GM10847 (cell line): Measurements from ENCODE around the gene SRXN1.

Experiments
- POLR2A ChIP-seq: IDR thresholded peaks from 2 replicates; pipeline ENCODE4 v1.6.1; 2011; ENCODE audit not compliant: insufficient read length; ENCODE audit errors: extremely low read depth

The SRXN1 gene

DNA sequence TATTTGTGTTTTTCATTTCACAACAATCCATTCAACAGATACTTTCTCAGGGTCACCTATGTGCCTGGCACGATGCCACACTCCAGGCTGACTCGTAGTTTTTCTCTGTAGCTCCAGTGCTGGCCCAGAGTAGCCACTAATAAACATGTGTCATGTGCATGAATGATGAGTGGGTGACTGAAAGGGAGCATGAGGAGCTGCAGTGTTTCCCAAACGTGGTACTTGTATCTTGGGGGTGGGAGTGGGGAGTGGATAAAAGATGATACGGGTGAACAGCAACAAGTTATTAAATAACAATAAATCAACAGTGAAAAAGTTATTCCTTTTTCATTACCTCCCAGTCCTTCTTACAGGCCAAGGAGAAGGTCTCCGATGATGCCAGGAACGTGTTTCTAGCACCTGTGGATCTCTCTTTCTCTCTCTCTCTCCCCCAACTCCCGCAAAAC is 17.1 kb downstream of the SRXN1 start:
- TF ChIP-seq POLR2A, result no peak

DNA sequence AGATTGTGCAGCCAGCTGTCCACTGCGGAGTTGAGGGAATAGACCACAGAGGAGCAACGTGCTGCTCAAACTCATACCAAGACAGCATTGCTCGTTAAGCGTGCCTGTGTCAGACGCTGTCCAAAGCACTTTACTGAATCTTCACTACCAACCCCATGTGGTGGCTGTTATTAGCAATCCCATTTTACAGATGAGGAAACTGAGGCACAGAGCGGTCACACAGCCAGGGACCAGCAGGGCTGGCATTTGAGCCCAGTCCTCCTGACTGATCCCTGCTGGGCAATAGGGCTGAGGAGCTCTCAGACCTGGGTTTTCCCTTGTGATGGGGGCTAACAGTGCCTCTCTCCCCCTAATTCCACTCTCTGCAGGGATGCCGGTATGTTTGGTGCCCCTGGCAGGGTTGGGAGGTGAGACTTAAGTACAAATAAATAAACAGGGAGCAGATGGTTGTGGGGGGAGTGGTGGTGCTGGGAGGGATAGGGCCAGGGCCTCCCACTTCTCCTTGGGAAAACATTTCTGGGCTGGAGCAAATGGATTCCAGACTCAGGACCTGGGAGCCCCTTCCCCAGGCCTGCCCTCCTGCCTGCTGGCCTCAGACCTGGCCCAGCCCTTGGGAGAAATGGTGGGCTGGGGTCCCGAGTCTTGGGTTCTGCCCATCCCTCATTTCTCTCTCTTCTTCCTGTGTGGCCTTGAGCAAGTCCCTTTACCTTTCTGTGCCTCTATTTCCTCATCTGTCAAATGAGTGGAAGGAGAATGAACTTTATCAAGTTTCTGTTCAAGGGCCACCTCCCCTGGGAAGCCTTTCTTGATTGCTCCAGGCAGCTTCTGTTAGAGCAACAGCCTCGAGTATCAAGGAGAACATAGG is 17.7 kb downstream of the SRXN1 start:
- TF ChIP-seq POLR2A, result no peak

DNA sequence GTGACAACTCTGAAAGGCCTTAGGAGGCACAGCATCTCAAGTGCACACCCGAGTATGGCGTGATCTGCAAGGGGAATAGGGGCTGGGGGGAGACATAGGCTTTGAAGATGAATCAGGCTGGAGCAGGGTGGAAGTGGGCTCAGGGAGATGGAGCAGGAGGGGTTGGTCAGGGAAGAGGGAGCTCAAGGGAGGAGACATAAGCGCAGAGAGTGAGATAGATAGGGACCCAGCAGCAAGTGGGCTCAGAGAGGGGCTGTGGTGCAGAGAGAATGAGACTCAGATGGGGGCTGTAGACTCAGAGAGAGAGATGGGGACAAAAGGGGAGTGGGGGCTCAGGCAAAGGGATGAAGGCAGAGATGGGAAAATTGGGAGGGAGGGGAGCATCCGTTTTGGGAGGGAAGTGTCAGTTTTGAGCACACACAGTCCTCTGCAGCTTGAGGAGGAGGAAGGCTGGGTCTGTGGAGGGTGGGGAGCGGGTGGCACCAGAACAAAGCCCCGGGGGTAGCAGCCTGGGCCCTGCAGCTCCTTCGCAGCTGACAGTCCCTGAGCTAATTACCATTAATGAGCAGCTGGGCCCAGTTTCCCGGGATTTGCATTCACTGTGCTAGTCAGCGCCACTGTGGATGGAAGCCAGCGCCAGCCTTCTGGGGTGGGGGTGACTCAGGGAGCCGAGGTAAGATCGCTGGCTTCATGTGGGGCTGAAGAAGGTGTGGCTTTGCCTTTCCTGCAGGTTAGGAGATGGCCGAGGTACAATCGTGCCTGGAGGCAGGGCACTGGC is 18.7 kb downstream of the SRXN1 start:
- TF ChIP-seq POLR2A, result no peak

DNA sequence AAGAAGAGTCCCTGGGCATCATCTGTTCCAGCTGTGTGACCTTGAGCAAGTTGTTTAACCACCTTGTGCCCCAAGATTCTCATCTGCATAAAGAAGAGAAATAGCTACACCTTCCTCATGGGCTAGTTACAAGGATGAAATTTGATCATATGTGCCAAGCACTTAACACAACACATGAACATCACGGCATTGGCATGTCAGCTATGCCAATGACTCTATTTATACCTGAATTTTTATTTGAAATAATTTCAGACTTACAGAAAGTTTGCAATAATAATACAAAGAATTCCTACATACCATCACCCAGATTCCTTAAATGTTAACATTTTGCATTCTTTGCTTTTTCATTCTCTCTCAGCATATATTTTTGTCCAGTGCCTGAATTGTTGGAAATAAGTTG is 21.9 kb downstream of the SRXN1 start:
- no peak for TF ChIP-seq POLR2A

DNA sequence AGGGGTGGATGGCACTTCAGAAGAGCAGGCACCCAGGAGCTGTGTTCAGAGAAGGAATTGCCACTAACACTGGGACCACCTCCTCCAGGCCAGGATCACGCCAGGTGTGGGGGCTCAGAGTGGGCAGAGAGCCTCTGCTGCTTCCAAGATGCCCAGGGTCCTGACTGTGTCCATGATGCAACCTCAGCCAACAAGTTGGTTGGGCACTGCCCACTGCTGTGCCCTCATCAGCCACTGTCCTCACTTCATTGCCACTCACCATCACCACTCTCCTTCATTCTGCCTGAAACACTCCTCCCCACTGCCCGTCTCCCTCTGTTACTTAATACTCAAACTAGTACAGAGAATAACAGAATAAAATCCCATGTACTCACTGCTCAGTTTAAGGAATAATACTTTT is 26.4 kb downstream of the SRXN1 start:
- no peak for TF ChIP-seq POLR2A

DNA sequence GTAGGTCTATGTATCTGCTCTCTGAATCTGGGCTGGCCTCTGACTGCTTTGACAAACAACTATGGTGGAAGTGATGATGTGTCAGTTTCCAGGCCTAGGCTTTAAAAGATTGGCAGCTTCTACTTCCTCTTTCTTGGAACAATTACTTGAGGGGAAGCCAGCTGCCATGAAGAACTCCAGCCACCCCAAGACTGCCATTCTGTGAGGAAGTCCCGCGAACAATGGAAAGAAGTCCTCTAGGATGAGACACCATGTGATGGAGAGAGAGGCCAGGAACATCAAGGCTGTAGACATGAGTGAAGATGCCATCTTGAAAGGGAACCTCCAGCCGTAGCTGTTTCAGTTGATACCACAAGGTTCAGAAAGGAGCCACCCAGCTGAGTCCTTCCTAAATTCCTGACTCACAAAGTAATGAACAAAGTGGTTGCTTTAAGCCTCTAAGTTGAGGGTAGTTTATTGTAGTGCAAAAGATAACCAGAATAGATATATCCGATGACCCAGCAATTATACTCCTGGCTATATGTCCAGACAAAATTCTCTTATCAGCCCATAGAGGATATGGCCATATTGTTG is 27.6 kb downstream of the SRXN1 start:
- TF ChIP-seq POLR2A, result no peak

DNA sequence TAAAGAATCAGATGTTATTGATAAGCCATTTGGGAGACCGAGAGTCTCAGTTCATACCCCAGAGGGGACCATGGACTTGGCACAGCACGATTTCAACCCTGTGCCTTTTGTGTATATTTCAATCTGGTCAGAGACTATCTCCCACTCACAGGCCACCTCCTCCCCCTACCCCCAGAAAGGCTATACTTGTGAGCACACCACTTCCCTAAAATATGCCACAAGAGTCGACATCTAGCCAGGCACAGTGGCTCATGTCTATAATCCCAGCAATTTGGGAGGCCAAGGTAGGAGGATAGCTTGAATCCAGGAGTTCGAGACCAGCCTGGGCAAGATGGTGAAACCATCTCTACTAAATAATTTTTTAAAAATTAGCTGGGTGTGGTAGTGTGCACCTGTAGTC is 29.3 kb downstream of the SRXN1 start:
- no peak for TF ChIP-seq POLR2A

DNA sequence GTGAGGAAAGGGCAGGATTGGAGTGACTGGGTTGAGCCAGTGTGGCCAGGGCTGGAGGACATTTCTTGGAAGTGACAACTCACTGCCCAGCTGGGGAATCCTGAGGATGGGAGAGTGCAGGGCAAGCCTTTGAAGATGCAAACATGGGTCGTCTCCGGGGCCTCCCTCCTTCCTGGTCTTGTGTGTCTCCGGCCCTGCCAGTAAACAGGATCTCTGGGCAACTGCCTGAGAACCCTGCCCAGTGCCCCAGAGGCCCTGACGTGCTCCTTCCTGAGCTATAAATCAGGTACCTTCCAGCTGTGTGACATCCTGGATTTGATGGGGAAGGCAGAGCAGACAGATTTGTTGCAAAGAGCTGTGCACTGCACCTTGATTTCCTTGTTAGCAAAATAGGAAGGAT is 30.0 kb downstream of the SRXN1 start:
- TF ChIP-seq POLR2A, result no peak

DNA sequence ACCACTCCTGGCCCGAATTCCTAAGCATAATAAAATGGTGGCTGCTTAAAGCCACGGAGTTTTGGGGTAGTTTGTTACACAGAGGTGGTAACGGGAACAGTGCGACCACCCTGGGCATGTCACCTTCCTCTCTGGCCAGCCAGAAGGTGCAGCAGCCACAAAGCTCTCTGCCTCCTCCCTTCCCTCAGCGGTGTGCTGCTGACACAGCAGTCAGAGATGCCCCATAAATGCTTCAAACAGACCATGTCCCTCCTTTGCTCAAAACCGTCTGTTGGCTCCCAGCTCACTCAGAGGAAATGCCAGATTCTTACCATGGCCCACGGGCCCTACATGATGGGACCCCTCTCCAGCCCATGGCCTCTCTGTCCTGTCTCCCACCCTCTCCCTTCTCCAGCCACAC is 30.8 kb downstream of the SRXN1 start:
- no peak for TF ChIP-seq POLR2A

DNA sequence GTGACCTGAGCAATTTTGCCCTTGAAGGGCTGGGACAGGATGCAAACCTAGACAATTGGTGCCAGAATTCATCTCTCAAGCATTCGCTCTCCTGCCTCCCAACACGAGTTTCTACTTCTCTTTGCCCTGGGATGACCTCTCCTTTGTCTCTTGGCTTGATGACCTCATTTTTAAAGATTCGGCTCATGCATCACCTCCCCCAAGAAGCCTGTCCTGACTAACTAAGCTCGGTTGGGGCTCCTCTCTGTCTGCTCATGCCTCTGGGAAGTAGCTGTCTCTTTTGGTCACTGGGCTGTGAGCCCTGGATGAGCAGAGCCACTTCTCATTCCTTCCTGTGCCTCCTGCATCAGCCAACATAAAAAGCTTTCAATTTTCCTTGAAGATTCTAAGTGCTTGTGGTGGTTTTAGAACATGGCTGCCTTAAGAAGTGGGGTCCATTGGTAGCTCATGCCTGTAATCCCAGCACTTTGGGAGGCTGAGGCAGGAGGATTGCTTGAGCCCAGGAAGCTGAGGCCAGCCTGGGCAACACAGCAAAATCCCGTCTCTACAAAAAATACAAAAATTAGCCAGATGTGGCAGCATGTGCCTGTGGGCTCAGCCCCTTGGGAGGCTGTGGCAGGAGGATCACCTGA is 31.8 kb downstream of the SRXN1 start:
- TF ChIP-seq POLR2A, result no peak

DNA sequence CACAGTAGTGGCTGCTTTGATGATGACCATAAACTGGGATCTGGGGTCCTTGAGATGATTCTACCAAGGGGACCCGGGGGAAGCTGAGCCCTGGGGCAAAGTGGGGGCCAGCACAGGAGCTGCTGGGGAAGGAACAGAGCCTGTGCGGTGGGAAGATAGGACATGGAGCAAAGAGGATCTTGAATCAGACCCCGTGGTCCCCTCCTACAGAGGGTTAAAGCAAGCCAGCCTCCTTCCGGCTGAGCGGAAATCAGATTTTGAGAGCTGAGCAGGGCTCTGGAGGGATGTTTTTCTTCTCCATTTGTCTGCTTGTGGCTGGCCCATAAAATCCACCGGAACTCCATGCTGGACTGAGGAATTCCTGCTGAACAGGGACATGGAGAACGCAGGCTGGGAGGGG is 32.8 kb downstream of the SRXN1 start:
- no peak for TF ChIP-seq POLR2A

DNA sequence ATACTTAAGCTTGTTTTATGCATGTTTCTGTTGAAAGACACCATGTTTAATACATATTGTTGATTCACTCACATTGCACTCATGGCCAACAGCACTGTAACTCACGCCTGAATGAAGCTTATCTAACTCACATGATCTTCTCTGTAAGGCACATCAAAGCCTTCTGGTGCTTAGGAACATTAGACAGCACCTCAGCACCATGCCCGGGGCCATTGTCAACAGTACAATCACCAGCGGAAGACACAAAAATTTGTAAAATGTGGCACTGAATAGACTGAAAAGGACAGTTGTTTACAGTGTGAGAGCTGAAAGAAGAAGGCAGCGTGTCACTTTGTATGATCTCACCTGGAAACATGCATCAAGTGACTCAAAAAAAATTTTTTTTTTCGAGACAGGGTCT is 34.0 kb downstream of the SRXN1 start:
- TF ChIP-seq POLR2A, result no peak

DNA sequence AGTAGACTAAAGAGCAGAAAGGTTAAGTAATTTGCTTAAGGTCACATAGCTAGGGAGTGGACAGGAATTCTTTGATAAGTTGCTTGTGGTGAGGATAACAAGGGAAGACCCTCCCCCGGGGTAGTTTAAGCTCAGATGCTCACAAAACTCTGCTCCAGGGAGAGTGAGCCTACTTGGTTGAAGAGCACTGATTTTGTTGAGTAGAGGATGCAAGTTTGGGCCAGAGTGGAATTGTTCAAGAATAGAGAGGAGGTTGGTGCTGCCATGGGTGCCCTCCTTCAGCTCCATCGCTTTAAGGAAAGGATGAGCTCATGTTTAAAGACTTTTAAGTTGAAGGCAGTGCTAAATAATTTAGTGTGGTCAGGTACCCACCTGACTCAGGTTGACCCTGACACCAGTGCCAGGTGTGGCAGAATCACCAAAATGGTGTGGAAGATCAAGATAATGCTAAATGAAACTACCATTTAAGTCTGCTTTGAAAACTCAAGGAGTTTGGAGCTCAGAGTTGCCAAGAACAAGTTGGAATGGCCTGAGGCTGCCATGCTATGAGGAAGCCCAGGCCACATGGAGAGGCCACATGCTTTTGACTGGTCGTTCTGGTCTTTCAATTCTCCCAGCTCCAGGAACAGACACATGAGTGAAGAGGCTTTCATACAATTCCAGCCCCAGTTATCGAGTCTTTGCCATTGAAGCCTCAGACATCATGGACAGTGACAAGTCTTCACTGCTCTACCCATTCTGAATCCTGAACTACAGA is 34.9 kb downstream of the SRXN1 start:
- no peak for TF ChIP-seq POLR2A

DNA sequence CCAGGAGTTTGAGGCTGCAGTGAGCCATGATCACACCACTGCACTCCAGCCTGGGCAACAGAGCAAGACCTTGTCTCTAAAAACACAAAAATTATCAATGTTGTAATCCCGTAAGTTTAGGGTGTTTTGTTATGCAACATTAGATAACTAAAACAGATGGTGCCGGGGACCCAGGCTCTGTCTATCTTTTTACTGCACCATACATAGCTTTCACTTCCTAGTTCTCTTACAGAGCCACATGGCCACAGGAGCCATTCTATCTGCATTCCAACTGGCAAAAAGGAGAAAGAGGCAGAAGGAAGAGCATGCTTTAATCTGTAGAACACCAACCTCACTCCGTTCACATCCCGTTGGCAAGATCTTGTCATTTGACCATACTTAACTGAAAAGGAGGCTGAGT is 37.5 kb downstream of the SRXN1 start:
- no peak for TF ChIP-seq POLR2A

DNA sequence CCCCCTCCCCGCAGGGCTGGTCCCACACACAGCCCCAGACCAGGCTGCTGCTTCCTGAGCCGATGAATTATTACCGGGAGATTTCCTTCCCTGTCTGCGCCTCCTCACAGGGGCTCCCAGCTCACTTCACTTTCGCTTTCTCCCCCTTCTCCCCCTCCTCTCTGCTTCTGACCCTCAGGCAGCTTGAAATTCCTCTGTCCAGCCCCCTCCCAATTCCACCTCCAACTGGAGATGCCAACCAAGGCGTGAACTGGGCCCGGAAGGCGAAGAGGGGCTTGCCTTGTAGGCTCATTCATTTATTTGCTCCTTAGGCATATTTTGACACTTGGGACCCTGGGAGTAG is 41.2 kb downstream of the SRXN1 start:
- no peak for TF ChIP-seq POLR2A

DNA sequence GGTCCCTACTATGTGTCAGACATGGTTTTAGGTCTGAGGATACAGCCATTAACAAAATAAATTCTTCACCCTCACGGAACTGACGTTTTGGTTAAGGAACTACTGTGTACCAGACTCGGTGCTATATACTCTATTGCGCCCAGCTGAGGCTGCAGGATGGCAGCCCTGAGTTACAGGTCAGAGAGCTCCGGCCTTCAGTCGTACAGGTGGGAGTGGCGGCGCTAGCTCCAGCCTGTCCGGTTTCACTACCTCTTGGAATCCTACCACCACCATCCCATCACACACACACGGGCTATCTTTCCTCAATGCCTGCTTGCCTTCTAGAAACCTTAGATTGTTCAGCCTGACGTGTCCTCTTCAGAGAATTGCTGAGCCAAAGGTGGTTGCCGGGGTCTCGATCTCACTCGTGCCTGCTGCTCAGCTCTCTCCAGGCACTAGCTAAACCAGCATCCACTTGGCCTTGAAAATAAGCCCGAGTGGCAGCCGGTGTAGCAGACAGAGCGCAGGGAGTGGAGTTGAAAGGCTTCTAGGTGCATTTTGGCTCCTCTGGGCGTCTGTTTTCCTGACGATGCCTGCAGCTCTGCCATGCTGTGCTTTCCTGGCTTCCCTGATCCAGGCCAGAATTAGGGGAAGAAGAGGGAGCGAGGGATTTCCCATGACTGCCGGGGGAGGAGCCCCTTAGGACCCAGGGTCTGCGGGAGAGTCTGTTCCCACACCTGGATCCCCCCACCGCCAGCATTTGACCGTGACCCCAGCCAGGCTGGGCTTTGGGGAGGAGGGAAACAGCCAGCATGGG is 41.8 kb downstream of the SRXN1 start:
- TF ChIP-seq POLR2A, result no peak
